ENCODE measurements around the gene KRT83.

DNA sequence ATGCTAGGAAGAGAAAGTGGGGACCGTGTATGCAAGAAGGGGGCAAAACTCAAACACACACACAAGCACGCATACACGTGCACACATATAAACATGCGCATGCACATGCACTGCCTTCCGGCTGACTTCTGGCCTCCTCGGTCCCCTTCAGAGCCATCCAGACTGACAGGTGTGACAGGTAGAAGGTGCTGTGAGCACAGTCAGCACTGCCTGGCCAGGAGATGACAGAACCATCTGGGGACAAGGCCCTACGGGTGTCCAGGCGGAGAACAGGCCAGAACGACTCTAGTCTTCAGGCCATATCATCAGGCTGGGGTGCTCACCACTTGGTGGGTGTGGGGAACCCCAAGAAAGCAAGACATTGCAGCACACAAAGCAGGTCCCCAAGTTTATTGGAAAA lies 7.3 kb downstream of the KRT83 start:
- no peak for TF ChIP-seq TAF1 (IDR thresholded peaks at IDR 0.05; ENCODE audit: borderline replicate concordance, low read depth, low read length)
- TF ChIP-seq POLR2A (IDR thresholded peaks at IDR 0.05; ENCODE audit: low read depth, low read length): no peak
- TF ChIP-seq POLR2AphosphoS5 (IDR thresholded peaks at IDR 0.05; ENCODE audit: low read depth, low read length): no peak
